HEK293 (cell line): ENCODE data around the gene GAST.

Experiments used
- KLF16 ChIP-seq: fragments of 450-650 bp; formaldehyde crosslinking; IDR thresholded peaks from 2 replicates; pipeline ENCODE4 v1.5.1; 2017; ENCODE audit warnings: missing biosample characterization, missing genetic modification characterization
- ZBTB8A ChIP-seq: fragments of 450-650 bp; formaldehyde crosslinking; IDR thresholded peaks from 2 replicates; pipeline ENCODE4 v1.5.1; 2016; ENCODE audit warnings: missing biosample characterization, missing genetic modification characterization
- ZNF302 ChIP-seq: fragments of 450-650 bp; formaldehyde crosslinking; IDR thresholded peaks from 2 replicates; pipeline ENCODE4 v1.5.1; 2016; ENCODE audit warnings: missing biosample characterization, missing genetic modification characterization, low read depth
- ZNF324 ChIP-seq: fragments of 450-650 bp; formaldehyde crosslinking; IDR thresholded peaks from 2 replicates; pipeline ENCODE4 v1.5.1; 2016; ENCODE audit warnings: missing biosample characterization, missing genetic modification characterization

GRCh38 chr17:41740506-41740905 lies 28.4 kb downstream of the GAST start:
- TF ChIP-seq ZNF324 (tag by site-specific recombination) (no peak), KLF16 (no peak), ZBTB8A (tag by site-specific recombination) (no peak), ZNF302 (no peak)
